GM23338 (cell line): Measurements from ENCODE around the gene CETN2. TPM values are rescaled to one million over a fixed set of nuclear protein-coding genes. Genes with fewer than 3 reads are reported as not detected.
A peak's percentile ranks its signal among the peaks of the same experiment; 100 is the strongest.

Experiments used
- ATAC-seq: fragments of 200-7000 bp; cut with Tn5 transposase; 3 replicates; pipeline ENCODE4 v1.9.1; 2020
- DNase-seq: peaks from one replicate; pipeline ENCODE4 v3.0.0-alpha.2; 2015; ENCODE audit warnings: low spot score
- H2AFZ ChIP-seq: fragments of 200-600 bp; sonication (generic); 2 replicates; pipeline ENCODE4 v1.8.0; 2016; ENCODE audit warnings: antibody characterized with exemption, mild to moderate bottlenecking, moderate library complexity
- H3F3A ChIP-seq: fragments of 200-600 bp; sonication (generic); replicated peaks from 2 replicates; pipeline ENCODE4 v1.8.0; 2017; ENCODE audit warnings: antibody characterized with exemption, mixed run types, low read depth
- H3K27ac ChIP-seq: fragments of 200-600 bp; sonication (generic); 2 replicates; pipeline ENCODE4 v1.6.1; 2016; ENCODE audit warnings: low read depth
- H3K27me3 ChIP-seq: fragments of 200-600 bp; sonication (generic); 2 replicates; pipeline ENCODE4 v1.8.0; 2016; ENCODE audit warnings: mild to moderate bottlenecking, mixed run types, moderate library complexity; ENCODE audit not compliant: insufficient read depth
- H3K36me3 ChIP-seq: fragments of 200-600 bp; sonication (generic); 2 replicates; pipeline ENCODE4 v1.8.0; 2016; ENCODE audit warnings: mild to moderate bottlenecking; ENCODE audit not compliant: insufficient read depth
- H3K4me1 ChIP-seq: fragments of 200-600 bp; sonication (generic); 2 replicates; pipeline ENCODE4 v1.8.0; 2016; ENCODE audit warnings: mild to moderate bottlenecking, moderate library complexity; ENCODE audit not compliant: insufficient read depth
- H3K4me2 ChIP-seq: fragments of 200-600 bp; sonication (generic); 2 replicates; pipeline ENCODE4 v1.7.1; 2017; ENCODE audit warnings: mixed run types
- H3K4me3 ChIP-seq: fragments of 200-600 bp; sonication (generic); 2 replicates; pipeline ENCODE4 v1.6.1; 2016; ENCODE audit warnings: mixed run types
- H3K79me2 ChIP-seq: fragments of 200-600 bp; sonication (generic); replicated peaks from 2 replicates; pipeline ENCODE4 v1.8.0; 2017; ENCODE audit warnings: mild to moderate bottlenecking; ENCODE audit not compliant: insufficient read depth
- H3K9me2 ChIP-seq: fragments of 200-600 bp; sonication (generic); 2 replicates; pipeline ENCODE4 v1.8.0; 2017; ENCODE audit not compliant: insufficient read depth
- H4K20me1 ChIP-seq: fragments of 200-600 bp; sonication (generic); replicated peaks from 2 replicates; pipeline ENCODE4 v1.8.0; 2017; ENCODE audit warnings: mild to moderate bottlenecking; ENCODE audit not compliant: insufficient read depth
- H3K27ac Mint-ChIP-seq: 2 replicates; pipeline ENCODE4 v1.8.0; 2020; ENCODE audit warnings: inconsistent platforms, mild to moderate bottlenecking, moderate library complexity, mixed read lengths
- H3K27me3 Mint-ChIP-seq: 3 replicates; pipeline ENCODE4 v1.8.0; 2022; ENCODE audit warnings: low read depth, mild to moderate bottlenecking, moderate library complexity, mixed read lengths, inconsistent platforms; ENCODE audit not compliant: insufficient read depth, poor library complexity
- H3K36me3 Mint-ChIP-seq: 3 replicates; pipeline ENCODE4 v1.8.0; 2021; ENCODE audit warnings: low read depth, mild to moderate bottlenecking, inconsistent platforms, moderate library complexity, mixed read lengths
- H3K4me1 Mint-ChIP-seq: 3 replicates; pipeline ENCODE4 v1.8.0; 2020; ENCODE audit warnings: mild to moderate bottlenecking, inconsistent platforms, mixed read lengths
- H3K4me3 Mint-ChIP-seq: 3 replicates; pipeline ENCODE4 v1.8.0; 2021; ENCODE audit warnings: moderate library complexity, mild to moderate bottlenecking, inconsistent platforms, mixed read lengths
- H3K9me3 Mint-ChIP-seq: 3 replicates; pipeline ENCODE4 v1.8.0; 2020; ENCODE audit warnings: moderate library complexity, mild to moderate bottlenecking, inconsistent platforms, mixed read lengths
- CTCF ChIP-seq, 2 experiments: fragments of 200-600 bp in 1 of 2; sonication (generic) in 1 of 2; conservative IDR thresholded peaks; 2 replicates each; pipeline versions ENCODE4 v1.5.1 to v1.6.1; 2016 to 2017; ENCODE audit warnings: antibody characterized with exemption in 2 of 2, low read depth in 2 of 2, mild to moderate bottlenecking in 2 of 2, moderate library complexity in 1 of 2
- EZH2phosphoT487 ChIP-seq: fragments of 200-600 bp; sonication (generic); IDR thresholded peaks from one replicate; pipeline ENCODE4 v1.8.1; 2018; ENCODE audit warnings: antibody characterized with exemption; ENCODE audit not compliant: unreplicated experiment
- NANOG ChIP-seq: IDR thresholded peaks from 2 replicates; pipeline ENCODE4 v1.6.1; 2016; ENCODE audit warnings: antibody characterized with exemption, borderline replicate concordance
- STAT1 ChIP-seq: IDR thresholded peaks from one replicate; pipeline ENCODE4 v1.6.1; 2016; ENCODE audit warnings: antibody characterized with exemption; ENCODE audit not compliant: unreplicated experiment
- ZNF114 ChIP-seq: fragments of 250-450 bp; sonication (Bioruptor Pico); IDR thresholded peaks from 2 replicates; pipeline ENCODE4 v1.5.0; 2020; ENCODE audit warnings: mild to moderate bottlenecking, moderate library complexity
- ZNF331 ChIP-seq: fragments of 250-450 bp; sonication (Bioruptor Pico); IDR thresholded peaks from 2 replicates; pipeline ENCODE4 v1.5.0; 2020; ENCODE audit warnings: low read depth, mild to moderate bottlenecking, moderate library complexity
- polyA plus RNA-seq: library from polyadenylated mRNA; unstranded; fragments of >200 nt; fragmentation: Nextera tagmentation; extraction: Ambion mirVana; gene quantifications from 2 replicates; pipeline ENCODE4 v1.2.1, GENCODE V29; 2016
- total RNA-seq: library from RNA; depleted of rRNA; stranded (reverse); fragments of >200 nt; shearing (Covaris generic); gene quantifications from 2 replicates; pipeline ENCODE4 v1.2.3, GENCODE V29; 2014
- TF ChIP-seq, protein P1 (sequence below): fragments of 250-450 bp; sonication (Bioruptor Pico); IDR thresholded peaks from 2 replicates; pipeline ENCODE4 v1.5.0; 2020; ENCODE audit warnings: mild to moderate bottlenecking, moderate library complexity
- TF ChIP-seq, protein P2 (sequence below): IDR thresholded peaks from 2 replicates; pipeline ENCODE4 v1.6.1; 2016; ENCODE audit warnings: antibody characterized with exemption

Gene CETN2
- total and polyA plus RNA-seq, 2 experiments from 2014 or later = 23.9 to 53.7 TPM

GRCh38 chrX:152817078-152817764, 13.3 kb downstream of the CETN2 start:
- H3K4me3 Mint-ChIP-seq = no peak overlapping the region
- Histone ChIP-seq H3K4me2 (0 out of 2 replicates have a peak overlapping the region, but pooled peaks have one; percentile 40), H3K27me3 (no peaks in the 10 kb centered on the region), H3K36me3 (no peaks in the 10 kb centered on the region), H3K9me2 (no peaks in the 10 kb centered on the region), H3K4me1 (peaks cover 5% of the 10 kb centered on the region; the same call in 1 of the 2 replicates), H3K4me3 (no peak overlapping the region), H3K27ac (no peak overlapping the region), H4K20me1 (no peaks in the 10 kb centered on the region), H3K79me2 (no peaks in the 10 kb centered on the region), H3F3A (no peaks in the 10 kb centered on the region), H2AFZ (peak overlapping the region; percentile 73; the same call in 1 of the 2 replicates)
- H3K27me3 Mint-ChIP-seq = peaks cover 1% of the 10 kb centered on the region
- H3K4me1 Mint-ChIP-seq = peaks cover 10% of the 10 kb centered on the region
- TF ChIP-seq ZNF331 (no peak), CTCF (conservative IDR thresholded peaks at IDR 0.05; ENCODE audit: low read depth in 2 of 2) (peak; percentile 48 to 79)
- no peak overlapping the region for H3K27ac Mint-ChIP-seq
- DNase-seq = peak; percentile 53
- no peaks in the 10 kb centered on the region for H3K9me3 Mint-ChIP-seq
- peak; percentile 61 for ATAC-seq
- H3K36me3 Mint-ChIP-seq = no peaks in the 10 kb centered on the region

DNA sequence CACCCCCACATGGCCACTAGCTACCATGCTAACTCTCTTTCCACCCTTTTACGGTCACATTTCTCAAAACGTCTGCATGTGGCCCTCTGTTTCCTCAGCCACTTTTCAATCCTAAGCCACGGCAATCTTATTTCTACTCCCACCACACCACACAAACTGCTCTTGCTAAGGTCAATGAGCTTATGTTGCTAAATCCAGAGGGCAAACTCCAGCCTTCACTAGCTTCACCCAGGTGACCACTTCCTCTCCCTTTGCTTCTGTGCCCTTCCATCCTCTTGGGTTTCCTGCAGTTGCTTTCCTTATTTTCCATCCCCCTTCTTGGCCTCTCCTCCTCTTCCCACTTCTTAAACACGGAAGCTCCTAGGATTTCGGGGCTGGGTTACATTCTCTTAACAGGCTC, 16.5 kb downstream of the CETN2 start:
- Histone ChIP-seq H3K27ac (no peak overlapping the region), H3K79me2 (no peaks in the 10 kb centered on the region), H3K27me3 (no peaks in the 10 kb centered on the region), H3K9me2 (no peaks in the 10 kb centered on the region), H3K36me3 (no peaks in the 10 kb centered on the region), H2AFZ (no peak overlapping the region), H3K4me2 (no peak overlapping the region), H4K20me1 (no peaks in the 10 kb centered on the region), H3K4me1 (peaks cover 5% of the 10 kb centered on the region; the same call in 1 of the 2 replicates), H3F3A (no peaks in the 10 kb centered on the region), H3K4me3 (no peak overlapping the region)
- Mint-ChIP-seq H3K27me3 (peaks cover 1% of the 10 kb centered on the region), H3K4me1 (peaks cover 10% of the 10 kb centered on the region), H3K36me3 (no peaks in the 10 kb centered on the region), H3K9me3 (no peaks in the 10 kb centered on the region), H3K27ac (no peak overlapping the region), H3K4me3 (no peak overlapping the region)
- ATAC-seq (no peak), DNase-seq (no peak)
- TF ChIP-seq, protein P1, sequence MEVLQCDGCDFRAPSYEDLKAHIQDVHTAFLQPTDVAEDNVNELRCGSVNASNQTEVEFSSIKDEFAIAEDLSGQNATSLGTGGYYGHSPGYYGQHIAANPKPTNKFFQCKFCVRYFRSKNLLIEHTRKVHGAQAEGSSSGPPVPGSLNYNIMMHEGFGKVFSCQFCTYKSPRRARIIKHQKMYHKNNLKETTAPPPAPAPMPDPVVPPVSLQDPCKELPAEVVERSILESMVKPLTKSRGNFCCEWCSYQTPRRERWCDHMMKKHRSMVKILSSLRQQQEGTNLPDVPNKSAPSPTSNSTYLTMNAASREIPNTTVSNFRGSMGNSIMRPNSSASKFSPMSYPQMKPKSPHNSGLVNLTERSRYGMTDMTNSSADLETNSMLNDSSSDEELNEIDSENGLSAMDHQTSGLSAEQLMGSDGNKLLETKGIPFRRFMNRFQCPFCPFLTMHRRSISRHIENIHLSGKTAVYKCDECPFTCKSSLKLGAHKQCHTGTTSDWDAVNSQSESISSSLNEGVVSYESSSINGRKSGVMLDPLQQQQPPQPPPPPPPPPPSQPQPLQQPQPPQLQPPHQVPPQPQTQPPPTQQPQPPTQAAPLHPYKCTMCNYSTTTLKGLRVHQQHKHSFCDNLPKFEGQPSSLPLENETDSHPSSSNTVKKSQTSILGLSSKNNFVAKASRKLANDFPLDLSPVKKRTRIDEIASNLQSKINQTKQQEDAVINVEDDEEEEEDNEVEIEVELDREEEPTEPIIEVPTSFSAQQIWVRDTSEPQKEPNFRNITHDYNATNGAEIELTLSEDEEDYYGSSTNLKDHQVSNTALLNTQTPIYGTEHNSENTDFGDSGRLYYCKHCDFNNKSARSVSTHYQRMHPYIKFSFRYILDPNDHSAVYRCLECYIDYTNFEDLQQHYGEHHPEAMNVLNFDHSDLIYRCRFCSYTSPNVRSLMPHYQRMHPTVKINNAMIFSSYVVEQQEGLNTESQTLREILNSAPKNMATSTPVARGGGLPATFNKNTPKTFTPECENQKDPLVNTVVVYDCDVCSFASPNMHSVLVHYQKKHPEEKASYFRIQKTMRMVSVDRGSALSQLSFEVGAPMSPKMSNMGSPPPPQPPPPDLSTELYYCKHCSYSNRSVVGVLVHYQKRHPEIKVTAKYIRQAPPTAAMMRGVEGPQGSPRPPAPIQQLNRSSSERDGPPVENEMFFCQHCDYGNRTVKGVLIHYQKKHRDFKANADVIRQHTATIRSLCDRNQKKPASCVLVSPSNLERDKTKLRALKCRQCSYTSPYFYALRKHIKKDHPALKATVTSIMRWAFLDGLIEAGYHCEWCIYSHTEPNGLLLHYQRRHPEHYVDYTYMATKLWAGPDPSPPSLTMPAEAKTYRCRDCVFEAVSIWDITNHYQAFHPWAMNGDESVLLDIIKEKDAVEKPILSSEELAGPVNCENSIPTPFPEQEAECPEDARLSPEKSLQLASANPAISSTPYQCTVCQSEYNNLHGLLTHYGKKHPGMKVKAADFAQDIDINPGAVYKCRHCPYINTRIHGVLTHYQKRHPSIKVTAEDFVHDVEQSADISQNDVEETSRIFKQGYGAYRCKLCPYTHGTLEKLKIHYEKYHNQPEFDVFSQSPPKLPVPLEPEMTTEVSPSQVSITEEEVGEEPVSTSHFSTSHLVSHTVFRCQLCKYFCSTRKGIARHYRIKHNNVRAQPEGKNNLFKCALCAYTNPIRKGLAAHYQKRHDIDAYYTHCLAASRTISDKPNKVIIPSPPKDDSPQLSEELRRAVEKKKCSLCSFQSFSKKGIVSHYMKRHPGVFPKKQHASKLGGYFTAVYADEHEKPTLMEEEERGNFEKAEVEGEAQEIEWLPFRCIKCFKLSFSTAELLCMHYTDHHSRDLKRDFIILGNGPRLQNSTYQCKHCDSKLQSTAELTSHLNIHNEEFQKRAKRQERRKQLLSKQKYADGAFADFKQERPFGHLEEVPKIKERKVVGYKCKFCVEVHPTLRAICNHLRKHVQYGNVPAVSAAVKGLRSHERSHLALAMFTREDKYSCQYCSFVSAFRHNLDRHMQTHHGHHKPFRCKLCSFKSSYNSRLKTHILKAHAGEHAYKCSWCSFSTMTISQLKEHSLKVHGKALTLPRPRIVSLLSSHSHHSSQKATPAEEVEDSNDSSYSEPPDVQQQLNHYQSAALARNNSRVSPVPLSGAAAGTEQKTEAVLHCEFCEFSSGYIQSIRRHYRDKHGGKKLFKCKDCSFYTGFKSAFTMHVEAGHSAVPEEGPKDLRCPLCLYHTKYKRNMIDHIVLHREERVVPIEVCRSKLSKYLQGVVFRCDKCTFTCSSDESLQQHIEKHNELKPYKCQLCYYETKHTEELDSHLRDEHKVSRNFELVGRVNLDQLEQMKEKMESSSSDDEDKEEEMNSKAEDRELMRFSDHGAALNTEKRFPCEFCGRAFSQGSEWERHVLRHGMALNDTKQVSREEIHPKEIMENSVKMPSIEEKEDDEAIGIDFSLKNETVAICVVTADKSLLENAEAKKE (CRISPR knock-in tag) = no peak
- TF ChIP-seq NANOG (no peak), STAT1 (no peak), EZH2phosphoT487 (no peak), ZNF114 (CRISPR knock-in tag) (no peak)
- TF ChIP-seq, protein P2, sequence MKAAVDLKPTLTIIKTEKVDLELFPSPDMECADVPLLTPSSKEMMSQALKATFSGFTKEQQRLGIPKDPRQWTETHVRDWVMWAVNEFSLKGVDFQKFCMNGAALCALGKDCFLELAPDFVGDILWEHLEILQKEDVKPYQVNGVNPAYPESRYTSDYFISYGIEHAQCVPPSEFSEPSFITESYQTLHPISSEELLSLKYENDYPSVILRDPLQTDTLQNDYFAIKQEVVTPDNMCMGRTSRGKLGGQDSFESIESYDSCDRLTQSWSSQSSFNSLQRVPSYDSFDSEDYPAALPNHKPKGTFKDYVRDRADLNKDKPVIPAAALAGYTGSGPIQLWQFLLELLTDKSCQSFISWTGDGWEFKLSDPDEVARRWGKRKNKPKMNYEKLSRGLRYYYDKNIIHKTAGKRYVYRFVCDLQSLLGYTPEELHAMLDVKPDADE = no peak
